HAP-1 (cell line): Measurements from ENCODE around the gene ALDH9A1.
"Not testable (repeated sequence)": the region's sequence is repeated elsewhere in the genome, so short reads cannot be mapped to it uniquely, and the experiment has no call there.

Experiments
- DNase-seq, 2 experiments: peaks; one replicate each; pipeline ENCODE4 v3.0.0-alpha.2; 2016 to 2020; ENCODE audit warnings: low spot score in 2 of 2
- H3K27me3 ChIP-seq: fragments of 250-450 bp; sonication (Bioruptor Pico); 2 replicates; pipeline ENCODE4 v1.5.1; 2020; ENCODE audit warnings: low read depth, mild to moderate bottlenecking, moderate library complexity
- H3K36me3 ChIP-seq: fragments of 250-450 bp; sonication (Bioruptor Pico); replicated peaks from 2 replicates; pipeline ENCODE4 v1.5.1; 2020; ENCODE audit warnings: mild to moderate bottlenecking
- H3K4me1 ChIP-seq: fragments of 250-450 bp; sonication (Bioruptor Pico); 2 replicates; pipeline ENCODE4 v1.5.1; 2020; ENCODE audit warnings: mild to moderate bottlenecking
- H3K4me3 ChIP-seq: fragments of 250-450 bp; sonication (Bioruptor Pico); 2 replicates; pipeline ENCODE4 v1.5.1; 2020; ENCODE audit warnings: mild to moderate bottlenecking, moderate library complexity
- H3K9me3 ChIP-seq: fragments of 250-450 bp; sonication (Bioruptor Pico); 2 replicates; pipeline ENCODE4 v1.5.1; 2020; ENCODE audit warnings: mild to moderate bottlenecking, moderate library complexity
- in situ Hi-C: fragments of 300-500 bp; cut with MboI; formaldehyde crosslinking; loops from 3 replicates; pipeline ENCODE4 v1.14.3; 2020; ENCODE audit warnings: low sequenced_read_pairs, inconsistent platforms, mixed read lengths

Gene ALDH9A1

GRCh38 chr1:165680303-165680702 is 18.1 kb downstream of the ALDH9A1 start:
- H3K36me3 ChIP-seq, result peaks cover 43% of the 10 kb centered on the region
- H3K4me3 ChIP-seq, result no peak overlapping the region
- H3K9me3 ChIP-seq, result no peaks in the 10 kb centered on the region
- no peaks in the 10 kb centered on the region for H3K27me3 ChIP-seq
- DNase-seq, result no peak
- in situ Hi-C loops, result no loop called here
- H3K4me1 ChIP-seq, result no peaks in the 10 kb centered on the region

GRCh38 chr1:165679282-165680036 is 18.9 kb downstream of the ALDH9A1 start:
- no peaks in the 10 kb centered on the region for H3K9me3 ChIP-seq
- DNase-seq, result no peak
- H3K36me3 ChIP-seq, result peaks cover 44% of the 10 kb centered on the region
- in situ Hi-C loops, result no loop called here
- no peak overlapping the region for H3K4me3 ChIP-seq
- H3K4me1 ChIP-seq, result no peaks in the 10 kb centered on the region
- H3K27me3 ChIP-seq, result no peaks in the 10 kb centered on the region

- Histone ChIP-seq H3K27me3 (no peaks in the 10 kb centered on the region), H3K9me3 (no peaks in the 10 kb centered on the region), H3K4me3 (no peak overlapping the region), H3K4me1 (no peaks in the 10 kb centered on the region), H3K36me3 (peaks cover 41% of the 10 kb centered on the region)
- DNase-seq, result no peak
- in situ Hi-C loops, result no loop called here
Observed at GRCh38 chr1:165678509-165678908, 19.9 kb downstream of the ALDH9A1 start.

- no peaks in the 10 kb centered on the region for H3K9me3 ChIP-seq
- H3K4me3 ChIP-seq, result no peak overlapping the region
- DNase-seq, result no peak
- H3K36me3 ChIP-seq, result peaks cover 22% of the 10 kb centered on the region
- no peaks in the 10 kb centered on the region for H3K27me3 ChIP-seq
- in situ Hi-C loops, result no loop called here
- no peaks in the 10 kb centered on the region for H3K4me1 ChIP-seq
Observed at GRCh38 chr1:165675794-165676193, 22.6 kb downstream of the ALDH9A1 start.

- Histone ChIP-seq H3K36me3 (peaks cover 22% of the 10 kb centered on the region), H3K9me3 (no peaks in the 10 kb centered on the region), H3K4me1 (no peaks in the 10 kb centered on the region), H3K27me3 (no peaks in the 10 kb centered on the region), H3K4me3 (no peak overlapping the region)
- no peak for DNase-seq
- in situ Hi-C loops, result no loop called here
Observed at GRCh38 chr1:165674599-165674998, 23.8 kb downstream of the ALDH9A1 start.

GRCh38 chr1:165671526-165671925 is 26.8 kb downstream of the ALDH9A1 start:
- no peak overlapping the region for H3K4me3 ChIP-seq
- H3K4me1 ChIP-seq, result no peaks in the 10 kb centered on the region
- in situ Hi-C loops, result no loop called here
- peaks cover 28% of the 10 kb centered on the region for H3K36me3 ChIP-seq
- no peaks in the 10 kb centered on the region for H3K9me3 ChIP-seq
- no peaks in the 10 kb centered on the region for H3K27me3 ChIP-seq
- DNase-seq, result no peak

GRCh38 chr1:165668184-165668583 is 30.2 kb downstream of the ALDH9A1 start:
- Histone ChIP-seq H3K4me3 (no peak overlapping the region), H3K27me3 (no peaks in the 10 kb centered on the region), H3K4me1 (no peaks in the 10 kb centered on the region), H3K9me3 (no peaks in the 10 kb centered on the region), H3K36me3 (peaks cover 38% of the 10 kb centered on the region)
- in situ Hi-C loops, result no loop called here
- DNase-seq, result no peak

- no peak for DNase-seq
- no peak overlapping the region for H3K4me3 ChIP-seq
- no peaks in the 10 kb centered on the region for H3K9me3 ChIP-seq
- in situ Hi-C loops, result no loop called here
- no peaks in the 10 kb centered on the region for H3K4me1 ChIP-seq
- H3K27me3 ChIP-seq, result no peaks in the 10 kb centered on the region
- peaks cover 46% of the 10 kb centered on the region for H3K36me3 ChIP-seq
Observed at GRCh38 chr1:165666152-165666825, 32.1 kb downstream of the ALDH9A1 start.

GRCh38 chr1:165662186-165662585 is 36.2 kb downstream of the ALDH9A1 start:
- in situ Hi-C loops, result no loop called here
- no peak overlapping the region for H3K4me3 ChIP-seq
- H3K36me3 ChIP-seq, result peaks cover 41% of the 10 kb centered on the region

GRCh38 chr1:165661703-165662102 is 36.7 kb downstream of the ALDH9A1 start:
- in situ Hi-C loops, result no loop called here
- H3K36me3 ChIP-seq, result peaks cover 37% of the 10 kb centered on the region

More at GRCh38 chr1:165662186-165662585, 36.2 kb downstream of the ALDH9A1 start:
- H3K4me1 ChIP-seq, result no peaks in the 10 kb centered on the region
- H3K9me3 ChIP-seq, result no peaks in the 10 kb centered on the region
- no peaks in the 10 kb centered on the region for H3K27me3 ChIP-seq
- no peak for DNase-seq

GRCh38 chr1:165659581-165659895 is 38.8 kb downstream of the ALDH9A1 start:
- Histone ChIP-seq H3K9me3 (no peaks in the 10 kb centered on the region), H3K4me1 (no peaks in the 10 kb centered on the region), H3K36me3 (peaks cover 26% of the 10 kb centered on the region), H3K27me3 (no peaks in the 10 kb centered on the region), H3K4me3 (no peak overlapping the region)
- no peak for DNase-seq
- in situ Hi-C loops, result no loop called here

More at GRCh38 chr1:165661703-165662102, 36.7 kb downstream of the ALDH9A1 start:
- no peaks in the 10 kb centered on the region for H3K9me3 ChIP-seq
- H3K27me3 ChIP-seq, result no peaks in the 10 kb centered on the region
- H3K4me1 ChIP-seq, result no peaks in the 10 kb centered on the region
- DNase-seq, result no peak
- no peak overlapping the region for H3K4me3 ChIP-seq

- H3K27me3 ChIP-seq, result not testable (repeated sequence)
Observed at GRCh38 chr1:165658766-165659580, 39.4 kb downstream of the ALDH9A1 start.

GRCh38 chr1:165650981-165651625 is 47.3 kb downstream of the ALDH9A1 start:
- in situ Hi-C loops, result no loop called here

More at GRCh38 chr1:165658766-165659580, 39.4 kb downstream of the ALDH9A1 start:
- in situ Hi-C loops, H3K9me3 ChIP-seq, DNase-seq, H3K4me1 ChIP-seq, H3K4me3 ChIP-seq: not testable (repeated sequence)
- H3K36me3 ChIP-seq, result peaks cover 20% of the 10 kb centered on the region

More at GRCh38 chr1:165650981-165651625, 47.3 kb downstream of the ALDH9A1 start:
- Histone ChIP-seq H3K4me1 (no peaks in the 10 kb centered on the region), H3K9me3 (no peaks in the 10 kb centered on the region), H3K27me3 (no peaks in the 10 kb centered on the region), H3K4me3 (no peak overlapping the region), H3K36me3 (0 out of 2 replicates have a peak, but pooled peaks cover 2% of the 10 kb centered on the region)
- DNase-seq, result no peak
